Endothelial cell of umbilical vein (primary cell): ENCODE data around the gene ENC1. TPM values are rescaled to one million over a fixed set of nuclear protein-coding genes. Genes with fewer than 3 reads are reported as not detected.

Experiments used
- BruUV-seq: library from RNA; stranded (reverse); fragments of 400-500 nt; replicated peaks from 2 replicates; lab custom pipeline; 2021; lab: Mats Ljungman, UMichigan
- CTCF ChIA-PET: fragments of 300-600, 350-600 bp; sonication (Branson Sonifier 250); formaldehyde crosslinking; loops from one replicate; lab custom pipeline; 2021; ENCODE audit warnings: antibody characterized with exemption, inconsistent platforms; lab: Charles Lee
- POLR2A ChIA-PET: fragments of 300-600, 350-600 bp; sonication (Branson Sonifier 250); formaldehyde crosslinking; loops from one replicate; lab custom pipeline; 2021; ENCODE audit warnings: antibody characterized with exemption, inconsistent platforms; lab: Charles Lee
- DNase-seq: peaks from one replicate; pipeline ENCODE4 v3.0.0-alpha.2; 2011; ENCODE audit warnings: low read depth, low spot score
- FAIRE-seq: peaks from 2 replicates; lab custom pipeline; 2011; peaks lifted over from hg19 to GRCh38; lab: Jason Lieb, UNC
- H2AFZ ChIP-seq: 2 replicates; pipeline ENCODE4 v1.6.0; 2012; ENCODE audit warnings: low read depth, low read length, control low read depth, inconsistent platforms
- H3K27ac ChIP-seq: 2 replicates; pipeline ENCODE4 v1.5.1; 2011; ENCODE audit warnings: low read depth, mild to moderate bottlenecking, control low read depth, low read length, moderate library complexity; ENCODE audit not compliant: insufficient read depth
- H3K27me3 ChIP-seq, 2 experiments: 2 replicates each; pipeline versions ENCODE4 v1.6.0 to v1.6.1; 2011; ENCODE audit warnings: low read length in 2 of 2, mixed read lengths in 1 of 2; ENCODE audit not compliant: control insufficient read depth in 2 of 2, insufficient read depth in 2 of 2
- H3K36me3 ChIP-seq, 2 experiments: 2 replicates in 1 of 2; 3 replicates in 1 of 2; pipeline ENCODE4 v1.5.1; 2011; ENCODE audit warnings: low read length in 2 of 2, mild to moderate bottlenecking in 1 of 2, moderate library complexity in 1 of 2; ENCODE audit not compliant: control insufficient read depth in 2 of 2, insufficient read depth in 2 of 2; ENCODE audit errors: extremely low read depth in 1 of 2
- H3K4me1 ChIP-seq: 3 replicates; pipeline ENCODE4 v1.5.1; 2011; ENCODE audit warnings: mild to moderate bottlenecking, low read length; ENCODE audit not compliant: control insufficient read depth, insufficient read depth; ENCODE audit errors: extremely low read depth
- H3K4me2 ChIP-seq: 2 replicates; pipeline ENCODE4 v1.6.1; 2011; ENCODE audit warnings: low read length, control low read depth, mixed read lengths; ENCODE audit not compliant: insufficient read depth
- H3K4me3 ChIP-seq, 3 experiments: fragments of 200-600 bp in 1 of 3; sonication (generic), shearing (Covaris generic) in 1 of 3; replicated peaks in 1 of 3; 2 replicates each; pipeline ENCODE4 v1.5.1; 2011 to 2016; ENCODE audit warnings: control low read depth in 3 of 3, low read length in 3 of 3, mild to moderate bottlenecking in 2 of 3, inconsistent platforms in 1 of 3, low read depth in 1 of 3, moderate library complexity in 1 of 3; ENCODE audit not compliant: insufficient read depth in 1 of 3
- H3K79me2 ChIP-seq: 2 replicates; pipeline ENCODE4 v1.6.0; 2012; ENCODE audit warnings: low read length, inconsistent platforms; ENCODE audit not compliant: control insufficient read depth, insufficient read depth
- H3K9ac ChIP-seq: replicated peaks from 2 replicates; pipeline ENCODE3; 2011; ENCODE audit warnings: low read length, control low read depth; ENCODE audit not compliant: insufficient read depth; ENCODE audit errors: extremely low read depth
- H3K9me1 ChIP-seq: replicated peaks from 3 replicates; pipeline ENCODE4 v1.6.0; 2011; ENCODE audit warnings: mild to moderate bottlenecking, low read length; ENCODE audit not compliant: control insufficient read depth, insufficient read depth; ENCODE audit errors: extremely low read depth
- H3K9me3 ChIP-seq: replicated peaks from 2 replicates; pipeline ENCODE4 v1.5.1; 2012; ENCODE audit warnings: low read length, inconsistent platforms; ENCODE audit not compliant: control insufficient read depth, insufficient read depth
- H4K20me1 ChIP-seq: replicated peaks from 2 replicates; pipeline ENCODE3; 2011; ENCODE audit warnings: mild to moderate bottlenecking, low read length; ENCODE audit not compliant: control insufficient read depth, insufficient read depth; ENCODE audit errors: extremely low read depth
- EZH2 ChIP-seq: IDR thresholded peaks from 2 replicates; pipeline ENCODE4 v1.6.1; 2012; ENCODE audit warnings: borderline replicate concordance, low read depth, mild to moderate bottlenecking, moderate library complexity, low read length, inconsistent platforms; ENCODE audit not compliant: severe bottlenecking
- FOS ChIP-seq: IDR thresholded peaks from 2 replicates; pipeline ENCODE4 v1.6.1; 2011; ENCODE audit warnings: mild to moderate bottlenecking, low read length, moderate library complexity, borderline replicate concordance; ENCODE audit not compliant: insufficient read depth
- GATA2 ChIP-seq: IDR thresholded peaks from 2 replicates; pipeline ENCODE4 v1.7.0; 2011; ENCODE audit warnings: low read depth, mild to moderate bottlenecking, moderate library complexity, mixed read lengths, low read length; ENCODE audit not compliant: insufficient read length, insufficient read depth
- JUN ChIP-seq: IDR thresholded peaks from 2 replicates; pipeline ENCODE4 v1.6.1; 2011; ENCODE audit warnings: borderline replicate concordance, low read depth; ENCODE audit not compliant: insufficient read length, insufficient read depth
- MYC ChIP-seq: IDR thresholded peaks from one replicate; pipeline ENCODE4 v1.6.1; 2011; ENCODE audit warnings: mild to moderate bottlenecking, low read depth, low read length
- POLR2A ChIP-seq: IDR thresholded peaks from 2 replicates; pipeline ENCODE4 v1.6.1; 2012; ENCODE audit warnings: low read depth, mild to moderate bottlenecking, control low read depth, low read length
- POLR2AphosphoS5 ChIP-seq: IDR thresholded peaks from 2 replicates; pipeline ENCODE4 v1.6.1; 2012; ENCODE audit warnings: low read depth, mild to moderate bottlenecking, control low read depth, low read length, moderate library complexity; ENCODE audit not compliant: insufficient read depth
- dilution Hi-C: fragments of 300-500 bp; cut with MboI; formaldehyde crosslinking; loops from one replicate; pipeline ENCODE4 v1.15.0; 2019; ENCODE audit warnings: low sequenced_read_pairs; ENCODE audit not compliant: extremely low pct_ligation_motif_present
- intact Hi-C: fragments of 100-400 bp; cut with micrococcal nuclease; formaldehyde crosslinking; loops from one replicate; pipeline ENCODE4 v1.10.0; 2022
- polyA plus RNA-seq, 4 experiments: library from polyadenylated mRNA; depleted of rRNA in 3 of 4; stranded (reverse) in 3 of 4; unstranded in 1 of 4; fragments of >200 nt; gene quantifications; 2 replicates each; pipeline versions ENCODE4 v1.2.1 to v1.2.3, GENCODE V29; 2011 to 2012; ENCODE audit warnings: missing spikeins in 1 of 4
- total RNA-seq: library from RNA; stranded (reverse); gene quantifications from 2 replicates; pipeline ENCODE4 v1.2.3, GENCODE V29; 2021
- TF ChIP-seq, protein P1 (sequence below), 2 donors: IDR thresholded peaks; 1 replicate in 1 of 2; 2 replicates in 1 of 2; pipeline ENCODE4 v1.5.1; 2011; ENCODE audit warnings: low read length in 2 of 2, mild to moderate bottlenecking in 2 of 2, moderate library complexity in 2 of 2, control low read depth in 1 of 2, inconsistent platforms in 1 of 2, low read depth in 1 of 2; ENCODE audit not compliant: insufficient read depth in 1 of 2; ENCODE audit errors: extremely low read depth in 1 of 2
- TF ChIP-seq, protein P2 (sequence below): IDR thresholded peaks from 2 replicates; pipeline ENCODE4 v1.6.1; 2011; ENCODE audit not compliant: insufficient read depth, insufficient read length

Gene ENC1
- total and polyA plus RNA-seq, 2 donors (not counting 3 experiments of a cell fraction or from before 2014, with no cell fraction given): 42.2 to 53.3 TPM

DNA sequence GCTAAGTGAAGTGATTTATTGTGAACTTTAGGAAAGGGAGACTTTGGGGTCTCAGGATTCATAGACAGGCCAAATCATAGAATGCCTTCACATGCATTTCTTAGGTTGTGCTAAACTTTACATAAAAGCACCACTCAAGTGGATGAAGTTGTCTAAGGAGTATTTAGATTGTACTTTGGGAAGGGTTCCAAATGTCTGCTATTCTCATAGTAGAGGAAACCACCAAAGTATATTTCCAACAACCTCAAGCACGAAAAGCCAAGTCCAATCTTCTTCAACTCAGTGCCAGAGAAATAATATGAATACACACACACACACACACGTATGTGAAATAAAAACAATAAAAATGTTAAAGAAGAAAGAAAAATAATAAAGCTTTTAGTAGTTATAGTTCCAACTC lies 41.8 kb downstream of the ENC1 start:
- dilution Hi-C loops: no loop called here
- TF ChIP-seq, protein P1, sequence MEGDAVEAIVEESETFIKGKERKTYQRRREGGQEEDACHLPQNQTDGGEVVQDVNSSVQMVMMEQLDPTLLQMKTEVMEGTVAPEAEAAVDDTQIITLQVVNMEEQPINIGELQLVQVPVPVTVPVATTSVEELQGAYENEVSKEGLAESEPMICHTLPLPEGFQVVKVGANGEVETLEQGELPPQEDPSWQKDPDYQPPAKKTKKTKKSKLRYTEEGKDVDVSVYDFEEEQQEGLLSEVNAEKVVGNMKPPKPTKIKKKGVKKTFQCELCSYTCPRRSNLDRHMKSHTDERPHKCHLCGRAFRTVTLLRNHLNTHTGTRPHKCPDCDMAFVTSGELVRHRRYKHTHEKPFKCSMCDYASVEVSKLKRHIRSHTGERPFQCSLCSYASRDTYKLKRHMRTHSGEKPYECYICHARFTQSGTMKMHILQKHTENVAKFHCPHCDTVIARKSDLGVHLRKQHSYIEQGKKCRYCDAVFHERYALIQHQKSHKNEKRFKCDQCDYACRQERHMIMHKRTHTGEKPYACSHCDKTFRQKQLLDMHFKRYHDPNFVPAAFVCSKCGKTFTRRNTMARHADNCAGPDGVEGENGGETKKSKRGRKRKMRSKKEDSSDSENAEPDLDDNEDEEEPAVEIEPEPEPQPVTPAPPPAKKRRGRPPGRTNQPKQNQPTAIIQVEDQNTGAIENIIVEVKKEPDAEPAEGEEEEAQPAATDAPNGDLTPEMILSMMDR (IDR thresholded peaks at IDR 0.05; ENCODE audit: extremely low read depth in 1 of 2, insufficient read depth in 1 of 2, low read depth in 1 of 2, low read length in 2 of 2): no peak
- TF ChIP-seq FOS (no peak), POLR2AphosphoS5 (no peak), EZH2 (no peak), JUN (no peak), POLR2A (no peak)
- no peaks in the 10 kb centered on the region for H3K9me1 ChIP-seq
- H3K4me3 ChIP-seq: no peak overlapping the region
- no peaks in the 10 kb centered on the region for H4K20me1 ChIP-seq
- intact Hi-C loops: no loop called here
- peaks cover 23% of the 10 kb centered on the region for H3K4me1 ChIP-seq
- FAIRE-seq (no peak), DNase-seq (no peak)
- no peaks in the 10 kb centered on the region for H3K36me3 ChIP-seq
- ChIA-PET POLR2A (interaction anchor here (1.2 kb wide), 1 partner anchor 42 kb away, joined by 4 read pairs; the partner anchor contains the start of gene ENC1), CTCF (interaction anchor here (1.5 kb wide), 1 partner anchor 41 kb away, joined by 3 read pairs; the partner anchor contains the start of gene ENC1)
- no TSS peak for BruUV-seq
- H2AFZ ChIP-seq: no peak overlapping the region
- no peaks in the 10 kb centered on the region for H3K79me2 ChIP-seq
- H3K27me3 ChIP-seq: no peaks in the 10 kb centered on the region
- no peak overlapping the region for H3K4me2 ChIP-seq
- no peak overlapping the region for H3K9ac ChIP-seq
- H3K27ac ChIP-seq: no peak overlapping the region
- no peaks in the 10 kb centered on the region for H3K9me3 ChIP-seq

DNA sequence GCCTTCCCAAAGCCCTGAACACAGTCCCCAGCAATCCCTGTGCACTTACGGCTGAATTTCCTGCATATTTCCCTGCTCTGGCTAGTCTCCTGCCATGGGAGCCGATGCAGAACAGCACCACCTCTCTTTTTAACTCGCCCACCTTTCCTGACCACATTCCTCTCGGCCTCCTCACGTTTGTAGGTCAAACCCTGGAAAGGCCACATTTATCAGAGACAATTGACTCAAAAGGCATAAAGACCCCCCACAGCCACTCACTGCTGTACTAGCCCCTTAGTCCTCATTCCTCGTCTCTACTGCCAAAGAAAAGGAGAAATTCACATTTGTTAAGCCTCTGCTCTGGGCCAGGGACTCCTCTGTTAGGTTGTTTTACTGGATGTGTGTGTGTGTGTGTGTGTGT lies 43.6 kb downstream of the ENC1 start:
- TF ChIP-seq, protein P1 (IDR thresholded peaks at IDR 0.05; ENCODE audit: extremely low read depth in 1 of 2, insufficient read depth in 1 of 2, low read depth in 1 of 2, low read length in 2 of 2): no peak
- TF ChIP-seq GATA2 (no peak), JUN (no peak), FOS (no peak), POLR2AphosphoS5 (no peak), EZH2 (no peak), POLR2A (no peak), MYC (no peak)
- TF ChIP-seq, protein P2, sequence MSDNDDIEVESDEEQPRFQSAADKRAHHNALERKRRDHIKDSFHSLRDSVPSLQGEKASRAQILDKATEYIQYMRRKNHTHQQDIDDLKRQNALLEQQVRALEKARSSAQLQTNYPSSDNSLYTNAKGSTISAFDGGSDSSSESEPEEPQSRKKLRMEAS: no peak
- no peak overlapping the region for H3K9ac ChIP-seq
- POLR2A ChIA-PET: no interaction called here
- H3K36me3 ChIP-seq: no peaks in the 10 kb centered on the region
- FAIRE-seq (no peak), DNase-seq (no peak)
- H3K9me3 ChIP-seq: no peaks in the 10 kb centered on the region
- no peaks in the 10 kb centered on the region for H4K20me1 ChIP-seq
- H3K9me1 ChIP-seq: no peaks in the 10 kb centered on the region
- no TSS peak for BruUV-seq
- CTCF ChIA-PET: no interaction called here
- H3K27me3 ChIP-seq: no peaks in the 10 kb centered on the region
- no peak overlapping the region for H3K4me3 ChIP-seq
- no peak overlapping the region for H3K4me2 ChIP-seq
- no peaks in the 10 kb centered on the region for H3K79me2 ChIP-seq
- peaks cover 30% of the 10 kb centered on the region for H3K4me1 ChIP-seq
- intact Hi-C loops: no loop called here
- H2AFZ ChIP-seq: no peak overlapping the region
- no peak overlapping the region for H3K27ac ChIP-seq
- dilution Hi-C loops: no loop called here
